COR-L47 (cell line): ENCODE results near the gene TAAR1.
"Not testable (repeated sequence)": the region's sequence is repeated elsewhere in the genome, so short reads cannot be mapped to it uniquely, and the experiment has no call there.

Source experiments
- DNase-seq: peaks from one replicate; lab custom pipeline; 2025; lab: John Stamatoyannopoulos, UW

TAAR1 gene, protein sequence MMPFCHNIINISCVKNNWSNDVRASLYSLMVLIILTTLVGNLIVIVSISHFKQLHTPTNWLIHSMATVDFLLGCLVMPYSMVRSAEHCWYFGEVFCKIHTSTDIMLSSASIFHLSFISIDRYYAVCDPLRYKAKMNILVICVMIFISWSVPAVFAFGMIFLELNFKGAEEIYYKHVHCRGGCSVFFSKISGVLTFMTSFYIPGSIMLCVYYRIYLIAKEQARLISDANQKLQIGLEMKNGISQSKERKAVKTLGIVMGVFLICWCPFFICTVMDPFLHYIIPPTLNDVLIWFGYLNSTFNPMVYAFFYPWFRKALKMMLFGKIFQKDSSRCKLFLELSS

GRCh38 chr6:132659082-132659481, at the start of gene TAAR1:
TSS of gene TAAR1 (minus strand) at chr6:132659182. CDS start at chr6:132646003, 13,179 bp downstream.
- DNase-seq: no peak

DNA sequence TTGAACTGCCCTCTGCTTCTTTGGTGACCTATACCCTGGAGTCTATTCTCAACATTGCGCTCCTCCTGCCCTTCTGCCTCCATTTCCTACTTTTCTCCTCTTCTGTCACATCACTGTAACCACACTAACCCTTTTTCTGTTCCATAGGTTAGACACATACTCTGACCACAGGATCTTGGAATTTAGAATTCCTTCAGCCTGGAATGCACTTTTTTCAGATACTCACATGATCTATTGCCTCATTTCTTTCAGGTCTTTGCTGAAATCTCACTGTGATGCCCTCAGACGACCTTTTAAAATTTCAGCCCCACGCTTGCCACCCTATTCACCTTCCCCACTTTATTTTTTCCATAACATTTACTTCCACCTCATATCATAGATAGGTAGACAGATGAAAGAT, 49.8 kb upstream of the TAAR1 start:
- DNase-seq: no peak

GRCh38 chr6:132708002-132708401, 49.0 kb upstream of the TAAR1 start:
- DNase-seq: no peak

DNA sequence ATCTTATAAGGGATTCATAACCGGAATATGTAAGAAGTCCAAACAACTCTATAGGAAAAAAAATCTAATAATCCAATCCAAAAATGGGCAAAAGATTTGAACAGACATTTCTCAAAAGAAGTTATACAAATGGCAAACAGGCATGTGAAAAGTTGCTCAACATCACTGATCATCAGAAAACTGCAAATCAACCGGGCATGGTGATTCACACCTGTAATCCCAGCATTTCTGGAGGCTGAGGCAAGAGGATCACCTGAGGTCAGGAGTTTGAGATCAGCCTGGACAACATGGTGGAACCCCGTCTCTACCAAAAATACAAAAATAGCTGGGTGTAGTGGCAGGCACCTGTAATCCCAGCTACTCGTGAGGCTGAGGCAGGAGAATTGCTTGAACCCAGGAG, 47.8 kb upstream of the TAAR1 start:
- DNase-seq: not testable (repeated sequence)

DNA sequence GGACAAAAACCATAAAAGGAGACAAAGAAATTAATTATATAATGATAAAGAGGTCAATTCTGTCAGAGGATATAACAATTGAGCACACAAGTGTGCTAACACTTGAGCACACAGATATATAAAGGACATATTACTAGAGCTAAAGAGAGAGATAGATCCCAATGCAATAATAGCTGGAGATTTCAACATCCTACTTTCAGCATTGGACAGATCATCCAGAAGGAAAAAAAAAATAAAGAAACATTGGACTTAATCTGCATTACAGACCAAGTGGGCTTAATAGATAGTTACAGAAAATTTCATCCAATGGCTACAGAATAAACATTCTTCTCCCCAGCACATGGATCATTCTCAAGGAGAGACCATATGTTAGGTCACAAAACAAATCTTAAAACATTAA, 45.0 kb upstream of the TAAR1 start:
- DNase-seq: no peak

- DNase-seq: no peak
Observed at GRCh38 chr6:132698608-132699007, 39.6 kb upstream of the TAAR1 start.

GRCh38 chr6:132695773-132696172, 36.8 kb upstream of the TAAR1 start:
- no peak for DNase-seq

- no peak for DNase-seq
Observed at GRCh38 chr6:132693478-132693877, 34.5 kb upstream of the TAAR1 start.

GRCh38 chr6:132690678-132691077, 31.7 kb upstream of the TAAR1 start:
- DNase-seq: no peak

GRCh38 chr6:132687306-132687705, 28.3 kb upstream of the TAAR1 start:
- no peak for DNase-seq

GRCh38 chr6:132686531-132686930, 27.5 kb upstream of the TAAR1 start:
- DNase-seq: no peak

- no peak for DNase-seq
Observed at GRCh38 chr6:132685009-132685408, 26.0 kb upstream of the TAAR1 start.

GRCh38 chr6:132684272-132684671, 25.3 kb upstream of the TAAR1 start:
- no peak for DNase-seq

DNA sequence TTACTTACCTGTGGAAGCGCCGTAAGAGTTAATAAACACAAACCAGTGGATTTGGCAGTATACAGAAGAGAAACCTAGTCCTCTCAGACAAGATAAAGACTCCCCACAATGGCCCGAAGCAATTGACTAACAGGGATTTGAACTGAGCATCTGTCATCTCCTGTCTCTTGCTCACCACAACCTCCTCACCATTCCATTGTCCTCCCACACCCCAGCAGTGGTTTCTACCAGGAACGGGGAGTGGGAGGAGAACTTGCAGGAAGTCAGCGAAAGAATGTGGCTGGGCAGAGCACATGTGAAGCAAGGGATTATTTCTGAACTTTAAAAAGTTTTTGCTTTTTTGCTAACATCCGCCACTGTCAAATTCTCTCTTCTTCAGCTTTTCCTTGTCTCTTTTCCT, 24.6 kb upstream of the TAAR1 start:
- no peak for DNase-seq

- DNase-seq: not testable (repeated sequence)
Observed at GRCh38 chr6:132679094-132679493, 20.1 kb upstream of the TAAR1 start.

GRCh38 chr6:132675749-132676148, 16.8 kb upstream of the TAAR1 start:
- no peak for DNase-seq

DNA sequence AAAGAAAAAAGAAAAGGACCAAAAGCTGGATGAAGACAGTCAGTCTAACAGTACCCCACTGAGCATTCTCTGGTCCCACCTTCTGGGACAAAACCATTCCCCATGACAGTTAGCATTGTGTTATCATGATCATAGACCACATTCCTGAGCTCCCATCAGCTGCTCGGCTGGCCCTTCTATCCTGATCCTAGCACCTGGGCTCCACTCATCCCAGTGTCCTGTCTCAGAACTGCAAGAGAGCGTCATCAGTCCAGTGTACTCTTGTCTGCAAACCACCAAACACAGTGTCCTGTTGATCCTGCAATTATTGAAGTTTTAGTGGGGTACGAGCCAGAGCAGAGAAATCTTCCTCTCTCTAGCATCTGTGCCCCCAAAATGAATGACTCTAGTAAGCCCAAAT, 16.0 kb upstream of the TAAR1 start:
- DNase-seq: no peak

DNA sequence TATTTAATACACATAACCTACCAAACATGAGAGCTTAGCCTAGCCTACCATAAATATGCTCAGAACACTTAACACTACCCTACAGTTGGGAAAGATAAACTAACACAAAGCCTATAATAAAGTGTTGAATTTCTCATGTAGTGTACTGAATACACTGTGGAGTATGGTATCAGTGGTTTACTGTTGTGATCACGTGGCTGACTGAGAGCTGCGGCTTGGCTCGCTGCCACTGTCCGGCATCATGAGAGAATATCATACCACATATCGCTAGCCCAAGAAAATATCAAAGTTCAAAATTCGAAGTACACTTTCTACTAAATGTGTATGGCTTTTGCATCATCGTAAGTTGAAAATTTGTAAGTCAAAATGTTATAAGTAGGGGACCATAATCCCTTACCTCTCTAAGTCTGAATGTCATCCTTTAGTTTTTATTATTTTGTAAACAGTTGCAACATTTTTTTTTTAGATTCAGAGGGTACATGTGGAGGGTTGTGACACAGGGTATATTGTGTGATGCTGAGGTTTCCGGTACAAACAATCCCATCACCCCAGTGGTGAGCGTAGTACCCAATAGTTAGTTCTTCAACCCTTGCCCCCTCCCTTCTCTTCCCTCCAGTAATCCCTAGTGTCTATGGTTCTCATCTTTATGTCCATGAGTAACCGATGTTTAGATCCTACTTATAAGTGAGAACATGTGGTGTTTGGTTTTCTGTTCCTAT, 14.6 kb upstream of the TAAR1 start:
- no peak for DNase-seq

- no peak for DNase-seq
Observed at GRCh38 chr6:132671295-132671694, 12.3 kb upstream of the TAAR1 start.

GRCh38 chr6:132669690-132670291, 10.8 kb upstream of the TAAR1 start:
- no peak for DNase-seq

DNA sequence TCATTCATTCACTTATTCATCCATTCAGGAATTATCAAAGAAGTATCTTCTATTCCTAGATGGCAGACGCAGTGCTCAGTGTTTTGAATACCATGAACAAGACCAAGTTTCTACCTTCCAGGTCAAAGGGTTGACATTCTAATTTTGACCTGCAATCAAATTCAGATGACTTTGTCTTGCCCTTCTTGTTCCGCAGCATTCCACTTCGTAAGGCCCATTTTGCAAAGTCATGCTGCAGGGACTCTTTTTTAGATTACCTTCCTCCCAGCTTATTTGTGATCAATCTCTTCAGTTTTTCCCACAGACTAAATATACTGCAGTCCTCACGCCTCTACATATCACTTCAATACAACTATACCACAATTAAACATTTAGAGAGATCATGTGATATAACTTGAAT, 7.1 kb upstream of the TAAR1 start:
- DNase-seq: no peak

- DNase-seq: no peak
Observed at GRCh38 chr6:132664309-132665034, 5.5 kb upstream of the TAAR1 start.

DNA sequence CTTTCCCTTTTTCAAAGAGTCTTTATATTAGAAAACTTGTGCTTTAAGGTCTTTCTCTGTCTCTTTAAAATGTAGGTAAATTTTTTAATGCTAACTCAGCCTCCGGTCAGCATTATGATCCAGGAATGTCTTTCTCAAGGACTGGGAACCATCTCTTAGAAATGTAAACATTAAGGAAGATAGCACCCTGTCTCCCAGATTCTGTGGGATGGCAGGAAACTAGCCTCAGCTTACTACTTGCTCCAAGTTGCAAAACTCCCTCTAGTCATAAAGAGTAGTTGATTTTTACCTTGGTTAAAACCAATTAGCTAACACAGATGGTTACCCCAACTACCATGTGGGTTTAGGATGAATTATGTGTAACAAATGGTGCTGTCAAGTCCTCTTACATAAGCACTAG, 4.7 kb upstream of the TAAR1 start:
- DNase-seq: no peak
